Endothelial cell of umbilical vein (primary cell): ENCODE measurements around the gene SSC4D. TPM values are rescaled to one million over a fixed set of nuclear protein-coding genes. Genes with fewer than 3 reads are reported as not detected.
"Not testable (repeated sequence)": the region's sequence is repeated elsewhere in the genome, so short reads cannot be mapped to it uniquely, and the experiment has no call there.

ENCODE experiments used
- BruUV-seq: library from RNA; stranded (reverse); fragments of 400-500 nt; replicated peaks from 2 replicates; lab custom pipeline; 2021; lab: Mats Ljungman, UMichigan
- CTCF ChIA-PET: fragments of 300-600, 350-600 bp; sonication (Branson Sonifier 250); formaldehyde crosslinking; loops from one replicate; lab custom pipeline; 2021; ENCODE audit warnings: antibody characterized with exemption, inconsistent platforms; lab: Charles Lee
- POLR2A ChIA-PET: fragments of 300-600, 350-600 bp; sonication (Branson Sonifier 250); formaldehyde crosslinking; loops from one replicate; lab custom pipeline; 2021; ENCODE audit warnings: antibody characterized with exemption, inconsistent platforms; lab: Charles Lee
- DNase-seq: peaks from one replicate; pipeline ENCODE4 v3.0.0-alpha.2; 2011; ENCODE audit warnings: low read depth, low spot score
- FAIRE-seq: peaks from 2 replicates; lab custom pipeline; 2011; peaks lifted over from hg19 to GRCh38; lab: Jason Lieb, UNC
- H2AFZ ChIP-seq: 2 replicates; pipeline ENCODE4 v1.6.0; 2012; ENCODE audit warnings: low read depth, low read length, control low read depth, inconsistent platforms
- H3K27ac ChIP-seq: 2 replicates; pipeline ENCODE4 v1.5.1; 2011; ENCODE audit warnings: low read depth, mild to moderate bottlenecking, control low read depth, low read length, moderate library complexity; ENCODE audit not compliant: insufficient read depth
- H3K27me3 ChIP-seq, 2 experiments: 2 replicates each; pipeline versions ENCODE4 v1.6.0 to v1.6.1; 2011; ENCODE audit warnings: low read length in 2 of 2, mixed read lengths in 1 of 2; ENCODE audit not compliant: control insufficient read depth in 2 of 2, insufficient read depth in 2 of 2
- H3K36me3 ChIP-seq, 2 experiments: 2 replicates in 1 of 2; 3 replicates in 1 of 2; pipeline ENCODE4 v1.5.1; 2011; ENCODE audit warnings: low read length in 2 of 2, mild to moderate bottlenecking in 1 of 2, moderate library complexity in 1 of 2; ENCODE audit not compliant: control insufficient read depth in 2 of 2, insufficient read depth in 2 of 2; ENCODE audit errors: extremely low read depth in 1 of 2
- H3K4me1 ChIP-seq: 3 replicates; pipeline ENCODE4 v1.5.1; 2011; ENCODE audit warnings: mild to moderate bottlenecking, low read length; ENCODE audit not compliant: control insufficient read depth, insufficient read depth; ENCODE audit errors: extremely low read depth
- H3K4me2 ChIP-seq: 2 replicates; pipeline ENCODE4 v1.6.1; 2011; ENCODE audit warnings: low read length, control low read depth, mixed read lengths; ENCODE audit not compliant: insufficient read depth
- H3K4me3 ChIP-seq, 3 experiments: fragments of 200-600 bp in 1 of 3; sonication (generic), shearing (Covaris generic) in 1 of 3; replicated peaks in 1 of 3; 2 replicates each; pipeline ENCODE4 v1.5.1; 2011 to 2016; ENCODE audit warnings: control low read depth in 3 of 3, low read length in 3 of 3, mild to moderate bottlenecking in 2 of 3, inconsistent platforms in 1 of 3, low read depth in 1 of 3, moderate library complexity in 1 of 3; ENCODE audit not compliant: insufficient read depth in 1 of 3
- H3K79me2 ChIP-seq: 2 replicates; pipeline ENCODE4 v1.6.0; 2012; ENCODE audit warnings: low read length, inconsistent platforms; ENCODE audit not compliant: control insufficient read depth, insufficient read depth
- H3K9ac ChIP-seq: replicated peaks from 2 replicates; pipeline ENCODE3; 2011; ENCODE audit warnings: low read length, control low read depth; ENCODE audit not compliant: insufficient read depth; ENCODE audit errors: extremely low read depth
- H3K9me1 ChIP-seq: replicated peaks from 3 replicates; pipeline ENCODE4 v1.6.0; 2011; ENCODE audit warnings: mild to moderate bottlenecking, low read length; ENCODE audit not compliant: control insufficient read depth, insufficient read depth; ENCODE audit errors: extremely low read depth
- H3K9me3 ChIP-seq: replicated peaks from 2 replicates; pipeline ENCODE4 v1.5.1; 2012; ENCODE audit warnings: low read length, inconsistent platforms; ENCODE audit not compliant: control insufficient read depth, insufficient read depth
- H4K20me1 ChIP-seq: replicated peaks from 2 replicates; pipeline ENCODE3; 2011; ENCODE audit warnings: mild to moderate bottlenecking, low read length; ENCODE audit not compliant: control insufficient read depth, insufficient read depth; ENCODE audit errors: extremely low read depth
- JUN ChIP-seq: IDR thresholded peaks from 2 replicates; pipeline ENCODE4 v1.6.1; 2011; ENCODE audit warnings: borderline replicate concordance, low read depth; ENCODE audit not compliant: insufficient read length, insufficient read depth
- dilution Hi-C: fragments of 300-500 bp; cut with MboI; formaldehyde crosslinking; loops from one replicate; pipeline ENCODE4 v1.15.0; 2019; ENCODE audit warnings: low sequenced_read_pairs; ENCODE audit not compliant: extremely low pct_ligation_motif_present
- intact Hi-C: fragments of 100-400 bp; cut with micrococcal nuclease; formaldehyde crosslinking; loops from one replicate; pipeline ENCODE4 v1.10.0; 2022
- polyA plus RNA-seq, 4 experiments: library from polyadenylated mRNA; depleted of rRNA in 3 of 4; stranded (reverse) in 3 of 4; unstranded in 1 of 4; fragments of >200 nt; gene quantifications; 2 replicates each; pipeline versions ENCODE4 v1.2.1 to v1.2.3, GENCODE V29; 2011 to 2012; ENCODE audit warnings: missing spikeins in 1 of 4
- total RNA-seq: library from RNA; stranded (reverse); gene quantifications from 2 replicates; pipeline ENCODE4 v1.2.3, GENCODE V29; 2021

The SSC4D gene
- total and polyA plus RNA-seq, 2 donors (not counting 3 experiments of a cell fraction or from before 2014, with no cell fraction given) = 0.46 to 0.88 TPM

GRCh38 chr7:76403780-76404494, 5.6 kb downstream of the SSC4D start:
- H3K36me3 ChIP-seq = no peaks in the 10 kb centered on the region
- no peaks in the 10 kb centered on the region for H3K9me3 ChIP-seq
- H3K27ac ChIP-seq = no peak overlapping the region
- H3K9ac ChIP-seq = no peak overlapping the region
- FAIRE-seq (no peak), DNase-seq (no peak)
- H3K79me2 ChIP-seq = no peaks in the 10 kb centered on the region
- ChIA-PET POLR2A (no interaction called here), CTCF (no interaction called here)
- no peak overlapping the region for H3K4me2 ChIP-seq
- dilution Hi-C loops (no loop called here), intact Hi-C loops (no loop called here)
- H3K9me1 ChIP-seq = no peaks in the 10 kb centered on the region
- no TSS peak for BruUV-seq
- H3K27me3 ChIP-seq = no peaks in the 10 kb centered on the region
- no peaks in the 10 kb centered on the region for H4K20me1 ChIP-seq
- no peak overlapping the region for H2AFZ ChIP-seq
- no peak for TF ChIP-seq JUN
- H3K4me1 ChIP-seq = no peaks in the 10 kb centered on the region
- no peak overlapping the region for H3K4me3 ChIP-seq

- intact Hi-C loops, H3K27ac ChIP-seq, H3K36me3 ChIP-seq: not testable (repeated sequence)
Measured at GRCh38 chr7:76403097-76403496, 6.4 kb downstream of the SSC4D start.

More at GRCh38 chr7:76403097-76403496, 6.4 kb downstream of the SSC4D start:
- H3K9me1 ChIP-seq, H2AFZ ChIP-seq, H3K4me3 ChIP-seq, FAIRE-seq, H3K9ac ChIP-seq, H4K20me1 ChIP-seq, BruUV-seq, H3K27me3 ChIP-seq, H3K4me1 ChIP-seq, DNase-seq, H3K79me2 ChIP-seq, POLR2A ChIA-PET, dilution Hi-C loops, H3K4me2 ChIP-seq, H3K9me3 ChIP-seq, CTCF ChIA-PET: not testable (repeated sequence)
